ENCODE data around the gene STK35. TPM values are rescaled to one million over a fixed set of nuclear protein-coding genes. Genes with fewer than 3 reads are reported as not detected.
A peak's percentile ranks its signal among the peaks of the same experiment; 100 is the strongest.

Gene STK35
- polyA plus RNA-seq, 1 donor from 2014 or later = 10.8 TPM

DNA sequence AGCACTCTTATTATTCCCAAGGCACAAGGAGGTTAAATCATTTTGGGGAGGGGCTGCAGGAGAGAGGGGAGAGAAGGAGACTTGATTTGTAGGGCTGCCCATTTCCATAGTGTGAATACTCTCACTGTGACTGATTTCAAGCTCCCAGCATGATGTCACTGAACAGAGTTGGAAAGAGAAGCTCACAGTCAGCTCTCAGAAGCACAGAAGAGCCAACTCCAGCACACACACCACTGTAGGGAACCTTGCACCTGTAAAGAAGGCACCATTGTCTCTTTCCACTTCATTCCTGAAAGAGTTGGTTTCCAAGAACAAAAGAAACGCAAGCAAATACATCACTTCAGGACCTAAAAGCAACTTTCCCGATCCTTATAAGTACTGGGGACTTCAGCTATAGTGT lies 12.7 kb upstream of the STK35 start:
- no peaks in the 10 kb centered on the region for H3K79me2 ChIP-seq (replicated peaks; ENCODE audit: insufficient read depth, low read length)
- no peak overlapping the region for H3K4me2 ChIP-seq (ENCODE audit: low read length)
- H3K36me3 ChIP-seq (ENCODE audit: insufficient read depth, low read length) = no peaks in the 10 kb centered on the region
- no peaks in the 10 kb centered on the region for H3K9me3 ChIP-seq (ENCODE audit: low read length)
- H3K27me3 ChIP-seq (ENCODE audit: insufficient read depth, low read depth, low read length) = no peaks in the 10 kb centered on the region
- no peaks in the 10 kb centered on the region for H3F3A ChIP-seq (ENCODE audit: insufficient read depth, low read length, poor library complexity, severe bottlenecking)
- H4K20me1 ChIP-seq (ENCODE audit: insufficient read depth) = no peaks in the 10 kb centered on the region
- H3K9me2 ChIP-seq (ENCODE audit: insufficient read depth, low read length) = no peaks in the 10 kb centered on the region
- TF ChIP-seq MXI1 (conservative IDR thresholded peaks at IDR 0.05; ENCODE audit: poor library complexity, severe bottlenecking) (no peak), POLR2AphosphoS5 (IDR thresholded peaks at IDR 0.05) (no peak), EZH2 (IDR thresholded peaks at IDR 0.05; ENCODE audit: borderline replicate concordance, insufficient read depth, low read length, poor library complexity, severe bottlenecking) (no peak)
- TF ChIP-seq, protein P1, sequence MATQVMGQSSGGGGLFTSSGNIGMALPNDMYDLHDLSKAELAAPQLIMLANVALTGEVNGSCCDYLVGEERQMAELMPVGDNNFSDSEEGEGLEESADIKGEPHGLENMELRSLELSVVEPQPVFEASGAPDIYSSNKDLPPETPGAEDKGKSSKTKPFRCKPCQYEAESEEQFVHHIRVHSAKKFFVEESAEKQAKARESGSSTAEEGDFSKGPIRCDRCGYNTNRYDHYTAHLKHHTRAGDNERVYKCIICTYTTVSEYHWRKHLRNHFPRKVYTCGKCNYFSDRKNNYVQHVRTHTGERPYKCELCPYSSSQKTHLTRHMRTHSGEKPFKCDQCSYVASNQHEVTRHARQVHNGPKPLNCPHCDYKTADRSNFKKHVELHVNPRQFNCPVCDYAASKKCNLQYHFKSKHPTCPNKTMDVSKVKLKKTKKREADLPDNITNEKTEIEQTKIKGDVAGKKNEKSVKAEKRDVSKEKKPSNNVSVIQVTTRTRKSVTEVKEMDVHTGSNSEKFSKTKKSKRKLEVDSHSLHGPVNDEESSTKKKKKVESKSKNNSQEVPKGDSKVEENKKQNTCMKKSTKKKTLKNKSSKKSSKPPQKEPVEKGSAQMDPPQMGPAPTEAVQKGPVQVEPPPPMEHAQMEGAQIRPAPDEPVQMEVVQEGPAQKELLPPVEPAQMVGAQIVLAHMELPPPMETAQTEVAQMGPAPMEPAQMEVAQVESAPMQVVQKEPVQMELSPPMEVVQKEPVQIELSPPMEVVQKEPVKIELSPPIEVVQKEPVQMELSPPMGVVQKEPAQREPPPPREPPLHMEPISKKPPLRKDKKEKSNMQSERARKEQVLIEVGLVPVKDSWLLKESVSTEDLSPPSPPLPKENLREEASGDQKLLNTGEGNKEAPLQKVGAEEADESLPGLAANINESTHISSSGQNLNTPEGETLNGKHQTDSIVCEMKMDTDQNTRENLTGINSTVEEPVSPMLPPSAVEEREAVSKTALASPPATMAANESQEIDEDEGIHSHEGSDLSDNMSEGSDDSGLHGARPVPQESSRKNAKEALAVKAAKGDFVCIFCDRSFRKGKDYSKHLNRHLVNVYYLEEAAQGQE (IDR thresholded peaks at IDR 0.05; ENCODE audit: borderline replicate concordance) = no peak
- no peak overlapping the region for H2AFZ ChIP-seq (ENCODE audit: low read depth, low read length)
- H3K9ac ChIP-seq (ENCODE audit: low read length) = no peak overlapping the region
- no peak overlapping the region for H3K4me3 ChIP-seq (ENCODE audit: low read length)
- H3K27ac ChIP-seq (ENCODE audit: low read length) = no peak overlapping the region

DNA sequence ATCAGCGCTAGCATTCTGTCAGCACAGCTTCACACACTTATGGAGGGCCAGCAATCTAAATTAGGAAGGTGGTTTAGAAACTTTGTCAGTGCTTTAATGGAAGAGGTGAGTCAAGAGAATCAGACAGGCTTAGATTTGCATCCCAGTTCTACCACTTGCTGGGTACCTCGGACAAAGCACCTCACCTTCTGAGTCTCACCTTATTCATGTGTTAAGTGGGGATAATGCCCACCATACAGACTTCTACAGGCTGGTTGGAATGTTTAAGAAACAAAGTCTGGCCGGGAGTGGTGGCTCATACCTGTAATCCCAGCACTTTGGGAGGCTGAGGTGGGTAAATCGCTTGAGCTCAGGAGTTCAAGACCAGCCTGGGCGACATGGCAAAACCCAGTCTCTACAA lies 12.2 kb upstream of the STK35 start:
- Histone ChIP-seq H3K4me3 (ENCODE audit: low read length) (no peak overlapping the region), H2AFZ (ENCODE audit: low read depth, low read length) (no peak overlapping the region), H3K9ac (ENCODE audit: low read length) (no peak overlapping the region), H3K9me3 (ENCODE audit: low read length) (no peaks in the 10 kb centered on the region), H3K4me2 (ENCODE audit: low read length) (no peak overlapping the region), H3K27ac (ENCODE audit: low read length) (no peak overlapping the region), H4K20me1 (ENCODE audit: insufficient read depth) (no peaks in the 10 kb centered on the region), H3K79me2 (replicated peaks; ENCODE audit: insufficient read depth, low read length) (no peaks in the 10 kb centered on the region), H3K27me3 (ENCODE audit: insufficient read depth, low read depth, low read length) (no peaks in the 10 kb centered on the region), H3K9me2 (ENCODE audit: insufficient read depth, low read length) (no peaks in the 10 kb centered on the region), H3K36me3 (ENCODE audit: insufficient read depth, low read length) (no peaks in the 10 kb centered on the region), H3F3A (ENCODE audit: insufficient read depth, low read length, poor library complexity, severe bottlenecking) (no peaks in the 10 kb centered on the region)
- TF ChIP-seq RAD21 (conservative IDR thresholded peaks at IDR 0.05) = no peak

DNA sequence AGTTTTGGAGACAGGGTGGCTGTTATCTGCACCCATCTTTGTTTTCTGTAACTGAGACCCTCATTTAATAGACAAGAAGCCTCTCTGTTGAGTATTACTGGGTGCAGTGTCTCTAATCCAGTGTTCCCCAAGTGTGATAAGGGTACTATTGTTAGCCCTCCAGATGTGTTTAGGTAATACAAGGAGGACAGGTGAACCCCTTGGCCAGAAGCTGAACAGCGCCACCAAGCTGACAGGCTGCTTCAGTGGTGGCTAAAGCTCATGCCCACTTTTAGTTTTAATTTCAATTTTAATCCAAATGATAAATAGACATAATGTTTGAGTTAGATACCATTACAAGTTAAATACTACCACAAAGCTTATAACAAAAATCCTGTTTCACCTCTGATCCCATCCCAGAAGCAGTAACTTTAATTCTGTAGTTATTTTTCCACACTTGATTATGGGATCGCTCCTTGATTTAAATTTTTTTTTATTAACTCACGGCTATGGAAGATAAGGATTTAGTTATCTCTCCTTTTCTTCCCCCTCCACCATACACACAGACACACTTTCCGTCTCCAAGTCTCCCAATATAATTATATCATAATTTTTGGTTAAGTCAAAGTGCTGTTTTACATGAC lies 8.4 kb upstream of the STK35 start:
- Histone ChIP-seq H3K27ac (ENCODE audit: low read length) (no peak overlapping the region), H3K4me3 (ENCODE audit: low read length) (no peak overlapping the region), H2AFZ (ENCODE audit: low read depth, low read length) (no peak overlapping the region), H3K4me2 (ENCODE audit: low read length) (no peak overlapping the region), H3F3A (ENCODE audit: insufficient read depth, low read length, poor library complexity, severe bottlenecking) (no peaks in the 10 kb centered on the region), H3K9ac (ENCODE audit: low read length) (no peak overlapping the region), H3K79me2 (replicated peaks; ENCODE audit: insufficient read depth, low read length) (no peaks in the 10 kb centered on the region), H4K20me1 (ENCODE audit: insufficient read depth) (no peaks in the 10 kb centered on the region), H3K36me3 (ENCODE audit: insufficient read depth, low read length) (no peaks in the 10 kb centered on the region), H3K9me3 (ENCODE audit: low read length) (no peaks in the 10 kb centered on the region), H3K27me3 (ENCODE audit: insufficient read depth, low read depth, low read length) (no peaks in the 10 kb centered on the region), H3K9me2 (ENCODE audit: insufficient read depth, low read length) (no peaks in the 10 kb centered on the region)
- TF ChIP-seq TAF1 (IDR thresholded peaks at IDR 0.05; ENCODE audit: low read depth) (no peak), SMC3 (conservative IDR thresholded peaks at IDR 0.05; ENCODE audit: poor library complexity) (peak; percentile 89), EZH2 (IDR thresholded peaks at IDR 0.05; ENCODE audit: borderline replicate concordance, insufficient read depth, low read length, poor library complexity, severe bottlenecking) (no peak), RAD21 (conservative IDR thresholded peaks at IDR 0.05) (peak; percentile 89), POLR2AphosphoS5 (IDR thresholded peaks at IDR 0.05) (no peak)
- TF ChIP-seq, protein P2, sequence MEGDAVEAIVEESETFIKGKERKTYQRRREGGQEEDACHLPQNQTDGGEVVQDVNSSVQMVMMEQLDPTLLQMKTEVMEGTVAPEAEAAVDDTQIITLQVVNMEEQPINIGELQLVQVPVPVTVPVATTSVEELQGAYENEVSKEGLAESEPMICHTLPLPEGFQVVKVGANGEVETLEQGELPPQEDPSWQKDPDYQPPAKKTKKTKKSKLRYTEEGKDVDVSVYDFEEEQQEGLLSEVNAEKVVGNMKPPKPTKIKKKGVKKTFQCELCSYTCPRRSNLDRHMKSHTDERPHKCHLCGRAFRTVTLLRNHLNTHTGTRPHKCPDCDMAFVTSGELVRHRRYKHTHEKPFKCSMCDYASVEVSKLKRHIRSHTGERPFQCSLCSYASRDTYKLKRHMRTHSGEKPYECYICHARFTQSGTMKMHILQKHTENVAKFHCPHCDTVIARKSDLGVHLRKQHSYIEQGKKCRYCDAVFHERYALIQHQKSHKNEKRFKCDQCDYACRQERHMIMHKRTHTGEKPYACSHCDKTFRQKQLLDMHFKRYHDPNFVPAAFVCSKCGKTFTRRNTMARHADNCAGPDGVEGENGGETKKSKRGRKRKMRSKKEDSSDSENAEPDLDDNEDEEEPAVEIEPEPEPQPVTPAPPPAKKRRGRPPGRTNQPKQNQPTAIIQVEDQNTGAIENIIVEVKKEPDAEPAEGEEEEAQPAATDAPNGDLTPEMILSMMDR (IDR thresholded peaks at IDR 0.05; ENCODE audit: poor library complexity, severe bottlenecking) = peak; percentile 88

All from neural cell (in vitro differentiated cells).